GM20000 (cell line): ENCODE measurements around the gene RGS6.

Source experiments
- DNase-seq: peaks from one replicate; pipeline ENCODE4 v3.0.0; 2012; ENCODE audit warnings: low spot score
- CTCF ChIP-seq: IDR thresholded peaks from 2 replicates; pipeline ENCODE4 v1.5.1; 2012; ENCODE audit warnings: mild to moderate bottlenecking, control low read depth; ENCODE audit errors: extremely low read depth, missing control alignments

RGS6 gene

GRCh38 chr14:72563676-72564075 is 631.4 kb downstream of the RGS6 start:
- DNase-seq = no peak
- no peak for TF ChIP-seq CTCF

GRCh38 chr14:72565149-72565559 is 632.9 kb downstream of the RGS6 start:
- TF ChIP-seq CTCF = no peak
- no peak for DNase-seq

- TF ChIP-seq CTCF = no peak
- DNase-seq = no peak
Observed at GRCh38 chr14:72565917-72566316, 633.7 kb downstream of the RGS6 start.

- TF ChIP-seq CTCF = no peak
Observed at GRCh38 chr14:72567226-72567625, 635.0 kb downstream of the RGS6 start.

GRCh38 chr14:72568296-72568992 is 636.2 kb downstream of the RGS6 start:
- TF ChIP-seq CTCF = no peak
- no peak for DNase-seq

More at GRCh38 chr14:72567226-72567625, 635.0 kb downstream of the RGS6 start:
- no peak for DNase-seq

- no peak for DNase-seq
- no peak for TF ChIP-seq CTCF
Observed at GRCh38 chr14:72573725-72574417, 641.6 kb downstream of the RGS6 start.

- no peak for TF ChIP-seq CTCF
- no peak for DNase-seq
Observed at GRCh38 chr14:72574715-72575114, 642.5 kb downstream of the RGS6 start.
